ENCODE data around the gene MAST4.

Gene MAST4

GRCh38 chr5:66850354-66851075, 254.3 kb downstream of the MAST4 start:
- DNase-seq: no peak

GRCh38 chr5:66851306-66851705, 255.1 kb downstream of the MAST4 start:
- no peak for DNase-seq

GRCh38 chr5:66854416-66854815, 258.2 kb downstream of the MAST4 start:
- DNase-seq: no peak

DNA sequence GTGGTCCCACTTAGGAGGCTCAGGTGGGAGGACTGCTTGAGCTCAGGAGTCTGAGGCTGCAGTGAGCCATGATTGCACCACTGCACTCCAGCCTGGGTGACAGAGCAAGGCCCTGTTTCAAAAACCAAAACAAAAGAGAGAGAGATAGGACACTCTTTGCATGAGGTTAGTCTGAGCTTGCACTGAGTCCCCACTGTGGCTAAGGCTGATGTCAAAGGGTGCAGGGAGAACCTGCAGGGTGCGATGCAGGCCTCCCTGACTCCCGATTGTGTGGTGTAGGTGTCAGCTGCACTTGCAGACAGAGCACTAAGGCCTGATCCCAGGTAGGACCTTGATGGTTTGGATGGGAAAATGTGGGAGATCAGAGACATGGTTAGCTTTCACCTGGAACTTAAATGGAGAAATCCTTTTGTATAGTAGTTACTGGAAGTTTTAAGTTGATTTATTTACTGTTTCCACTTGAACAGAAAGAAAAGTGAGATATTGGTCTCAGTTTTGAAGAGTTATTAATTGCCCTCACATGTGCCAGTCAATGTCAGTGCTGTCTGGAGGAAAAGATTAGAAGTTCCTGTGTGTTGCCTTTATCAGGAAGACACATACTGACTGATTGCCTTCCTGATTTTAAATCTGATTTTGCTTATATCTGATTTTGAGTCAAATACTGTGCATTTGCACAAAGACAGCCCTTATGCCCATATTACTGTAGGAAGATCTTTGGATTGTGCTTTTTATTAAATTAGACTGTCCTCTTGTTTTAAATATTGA, 260.0 kb downstream of the MAST4 start:
- DNase-seq: no peak

DNA sequence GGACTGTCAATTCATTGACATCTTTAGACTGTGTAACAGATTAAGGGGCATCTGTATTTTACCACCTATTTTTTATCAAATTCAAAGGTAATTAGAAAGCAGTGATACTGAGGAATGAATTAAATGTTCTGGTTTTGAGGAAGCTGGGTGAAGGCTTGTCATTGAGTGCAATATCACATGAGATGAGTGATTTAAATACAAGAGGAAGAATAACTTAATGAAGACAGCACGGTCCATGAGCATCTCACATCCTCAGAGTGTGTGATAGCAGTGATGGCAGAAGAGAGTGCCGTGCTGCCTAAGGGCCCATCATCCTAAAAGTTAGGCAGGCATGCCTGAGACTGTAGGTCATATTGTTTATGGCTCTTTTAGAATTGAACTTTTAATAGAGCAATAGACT, 263.3 kb downstream of the MAST4 start:
- no peak for DNase-seq

- no peak for DNase-seq
These were observed 264.2 kb downstream of the MAST4 start for GRCh38 chr5:66860199-66860975.

DNA sequence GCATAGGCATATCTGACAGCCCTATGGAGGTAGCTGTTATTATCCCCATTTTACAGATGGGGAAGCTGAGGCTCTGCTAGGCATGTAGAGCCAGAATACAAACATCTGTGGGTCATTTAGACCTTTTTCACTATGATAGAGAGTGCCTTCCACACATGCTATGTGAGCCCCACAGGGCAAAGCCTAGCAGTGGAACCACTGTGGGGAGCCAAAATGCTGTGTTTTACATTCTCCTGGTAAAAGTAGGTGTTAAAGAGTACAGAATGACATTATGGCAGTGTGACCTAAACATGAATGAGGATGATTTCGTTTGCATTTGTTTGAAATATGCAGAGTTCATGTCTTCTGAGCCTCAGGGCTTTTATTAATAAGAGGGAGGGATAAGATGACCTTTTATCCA, 265.2 kb downstream of the MAST4 start:
- no peak for DNase-seq

- no peak for DNase-seq
These were observed 265.8 kb downstream of the MAST4 start for GRCh38 chr5:66862020-66862419.

- no peak for DNase-seq
These were observed 267.3 kb downstream of the MAST4 start for GRCh38 chr5:66863243-66864170.

GRCh38 chr5:66864240-66864884, 268.2 kb downstream of the MAST4 start:
- DNase-seq: peak; percentile 26

DNA sequence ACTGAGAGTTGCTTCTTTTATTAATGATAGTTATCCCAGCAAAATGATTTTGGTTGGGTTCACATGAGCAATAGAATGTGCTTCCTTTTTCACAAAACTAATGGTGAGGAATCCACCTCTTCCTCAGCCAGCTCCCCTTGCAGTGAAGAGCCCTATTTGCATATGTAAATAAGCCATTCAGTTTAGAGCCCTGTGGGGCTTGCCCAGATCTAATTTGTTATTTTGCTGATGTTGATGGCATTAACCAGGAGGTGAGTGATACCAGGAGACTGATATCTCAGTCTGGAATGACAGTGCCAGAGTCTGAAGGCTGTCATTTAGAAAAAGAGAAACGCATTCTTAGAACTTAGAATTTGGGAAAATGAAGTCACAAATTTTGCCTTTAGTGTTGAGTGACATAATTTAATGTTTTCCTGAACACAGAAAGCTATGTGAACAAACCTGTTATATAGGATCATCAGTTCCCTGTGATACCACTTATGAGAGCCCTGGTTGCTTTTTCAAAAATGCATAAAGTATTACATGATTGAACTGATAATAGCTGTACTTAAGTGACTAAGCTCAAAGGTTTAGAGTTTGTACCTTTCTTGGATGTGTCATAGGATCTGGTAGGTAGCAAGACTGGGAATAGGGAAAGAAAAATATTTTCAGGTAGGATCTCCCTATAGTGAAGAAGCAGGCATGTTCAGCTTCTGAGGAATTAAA, 271.6 kb downstream of the MAST4 start:
- peak; percentile 30 for DNase-seq

- no peak for DNase-seq
These were observed 273.2 kb downstream of the MAST4 start for GRCh38 chr5:66869347-66869746.

DNA sequence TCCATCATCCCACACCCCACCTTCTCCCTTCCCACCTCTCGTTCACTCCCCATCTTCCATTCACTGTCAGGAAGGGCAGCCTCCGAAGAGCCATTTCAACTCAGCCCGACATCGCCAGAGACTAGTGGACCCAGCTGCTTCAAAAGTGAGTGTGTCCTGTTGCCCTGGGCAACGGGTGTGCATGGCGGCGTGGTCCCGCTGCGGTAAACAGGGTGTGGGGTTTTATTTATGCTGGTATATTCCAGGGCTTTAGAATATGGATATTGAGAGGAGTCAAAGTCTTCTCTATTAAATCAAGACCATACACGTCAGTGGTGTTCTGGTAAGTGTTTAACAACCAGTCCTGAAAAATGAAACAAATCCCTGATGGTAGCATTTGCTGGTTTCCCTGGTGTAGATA, 274.5 kb downstream of the MAST4 start:
- no peak for DNase-seq

GRCh38 chr5:66871651-66872050, 275.5 kb downstream of the MAST4 start:
- no peak for DNase-seq

- DNase-seq: no peak
These were observed 276.6 kb downstream of the MAST4 start for GRCh38 chr5:66872736-66873331.

DNA sequence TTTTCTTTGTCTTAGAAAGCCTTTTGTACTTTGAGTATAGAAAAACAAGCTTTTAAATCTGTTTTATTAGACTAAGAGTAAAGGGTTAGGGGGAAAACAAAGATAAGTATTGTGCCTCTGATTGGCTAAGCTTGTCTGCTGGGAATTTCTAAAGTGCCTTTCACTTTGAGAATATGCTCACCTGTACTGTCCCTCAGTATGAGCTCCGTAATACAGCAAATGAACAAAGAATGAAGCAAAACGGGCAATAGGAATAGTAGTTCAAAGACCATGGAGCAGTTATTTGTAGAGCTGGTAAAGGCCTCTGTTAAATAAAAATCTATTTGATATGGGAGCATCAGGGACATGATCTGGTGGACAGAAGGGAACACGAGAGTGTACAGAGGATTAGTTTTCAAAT, 277.8 kb downstream of the MAST4 start:
- no peak for DNase-seq

GRCh38 chr5:66875315-66875714, 279.1 kb downstream of the MAST4 start:
- no peak for DNase-seq

GRCh38 chr5:66876266-66876807, 280.1 kb downstream of the MAST4 start:
- no peak for DNase-seq

- peak; percentile 61 for DNase-seq
These were observed 281.6 kb downstream of the MAST4 start for GRCh38 chr5:66877843-66878242.

- no peak for DNase-seq
These were observed 284.2 kb downstream of the MAST4 start for GRCh38 chr5:66880401-66880800.
